ENCODE measurements around the gene TRIM7.
"Not testable (repeated sequence)": the region's sequence is repeated elsewhere in the genome, so short reads cannot be mapped to it uniquely, and the experiment has no call there.

TRIM7 gene

GRCh38 chr5:181171782-181172181 lies 33.2 kb downstream of the TRIM7 start:
- no peak for DNase-seq (ENCODE audit: low read depth)

- no peak for DNase-seq (ENCODE audit: low read depth)
Measured at GRCh38 chr5:181170996-181171395, 34.0 kb downstream of the TRIM7 start.

DNA sequence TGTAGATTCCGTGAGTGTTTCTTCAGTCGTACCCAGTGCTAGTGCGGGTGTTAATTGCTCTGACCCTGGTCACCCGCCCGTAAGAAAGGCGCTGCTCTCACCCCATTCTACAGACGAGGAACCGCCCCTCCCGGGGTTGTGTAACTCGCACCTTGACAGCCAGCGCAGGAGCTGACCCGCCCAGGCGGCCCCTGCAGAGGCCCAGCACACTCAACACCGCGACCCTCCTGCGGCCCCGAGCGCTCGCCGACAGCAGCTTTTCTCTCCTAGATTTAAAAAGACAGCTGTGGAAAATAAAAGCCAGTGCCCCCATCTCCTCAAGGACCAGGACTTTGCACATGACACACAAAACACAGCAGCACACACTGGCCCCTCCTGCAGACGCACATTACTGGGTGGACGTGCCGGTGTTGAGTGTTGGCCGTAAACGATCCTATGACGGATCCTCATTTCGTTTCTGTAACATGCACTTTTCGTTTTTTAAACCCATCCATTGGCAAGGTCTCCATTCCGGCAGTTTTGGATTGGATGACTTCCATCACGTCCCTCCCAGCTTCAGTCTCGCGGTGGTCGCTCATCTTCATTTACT lies 34.7 kb downstream of the TRIM7 start:
- no peak for DNase-seq (ENCODE audit: low read depth)

GRCh38 chr5:181169459-181170236 lies 35.3 kb downstream of the TRIM7 start:
- DNase-seq (ENCODE audit: low read depth), result not testable (repeated sequence)

GRCh38 chr5:181168595-181169118 lies 36.3 kb downstream of the TRIM7 start:
- DNase-seq (ENCODE audit: low read depth), result no peak

GRCh38 chr5:181167814-181168488 lies 37.0 kb downstream of the TRIM7 start:
- no peak for DNase-seq (ENCODE audit: low read depth)

DNA sequence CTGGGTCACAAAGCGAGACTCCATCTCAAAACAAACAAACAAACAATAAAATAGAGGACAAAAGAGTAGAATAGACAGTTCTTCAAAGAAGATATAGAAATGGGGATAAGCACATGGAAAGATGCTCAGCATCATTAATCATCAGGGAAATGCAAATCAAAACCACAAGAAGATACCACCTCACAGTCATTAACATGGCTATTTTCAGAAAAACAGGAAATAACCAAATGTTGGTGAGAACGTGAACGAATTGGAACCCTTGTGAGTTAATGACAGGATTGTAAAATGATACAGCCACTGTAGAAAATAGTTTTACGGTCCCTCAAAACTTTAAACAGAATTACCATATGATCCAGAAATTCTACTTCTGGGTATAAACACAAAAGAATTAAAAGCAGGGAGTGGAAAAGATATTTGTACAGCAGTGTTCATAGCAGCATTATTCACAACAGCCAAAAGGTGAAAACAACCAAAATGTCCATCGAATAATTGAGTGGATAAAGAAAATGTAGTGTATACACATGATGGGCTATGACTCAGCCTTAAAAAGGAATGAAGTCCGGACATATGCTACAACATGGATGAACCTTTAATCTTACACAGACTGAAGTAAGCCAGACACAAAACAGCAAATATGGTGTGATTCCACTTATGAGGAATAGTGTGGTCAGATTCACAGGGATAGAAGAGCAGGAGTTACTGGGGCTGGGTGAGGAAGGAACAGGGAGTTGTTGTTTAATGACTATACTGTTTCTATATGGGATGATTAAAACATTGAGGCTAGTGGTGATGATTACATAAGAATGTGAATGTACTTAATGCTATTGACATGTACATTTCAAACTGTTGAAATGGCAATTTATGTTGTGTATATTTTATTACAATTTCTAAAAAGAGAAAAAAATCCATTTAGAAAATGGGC lies 37.9 kb downstream of the TRIM7 start:
- no peak for DNase-seq (ENCODE audit: low read depth)

DNA sequence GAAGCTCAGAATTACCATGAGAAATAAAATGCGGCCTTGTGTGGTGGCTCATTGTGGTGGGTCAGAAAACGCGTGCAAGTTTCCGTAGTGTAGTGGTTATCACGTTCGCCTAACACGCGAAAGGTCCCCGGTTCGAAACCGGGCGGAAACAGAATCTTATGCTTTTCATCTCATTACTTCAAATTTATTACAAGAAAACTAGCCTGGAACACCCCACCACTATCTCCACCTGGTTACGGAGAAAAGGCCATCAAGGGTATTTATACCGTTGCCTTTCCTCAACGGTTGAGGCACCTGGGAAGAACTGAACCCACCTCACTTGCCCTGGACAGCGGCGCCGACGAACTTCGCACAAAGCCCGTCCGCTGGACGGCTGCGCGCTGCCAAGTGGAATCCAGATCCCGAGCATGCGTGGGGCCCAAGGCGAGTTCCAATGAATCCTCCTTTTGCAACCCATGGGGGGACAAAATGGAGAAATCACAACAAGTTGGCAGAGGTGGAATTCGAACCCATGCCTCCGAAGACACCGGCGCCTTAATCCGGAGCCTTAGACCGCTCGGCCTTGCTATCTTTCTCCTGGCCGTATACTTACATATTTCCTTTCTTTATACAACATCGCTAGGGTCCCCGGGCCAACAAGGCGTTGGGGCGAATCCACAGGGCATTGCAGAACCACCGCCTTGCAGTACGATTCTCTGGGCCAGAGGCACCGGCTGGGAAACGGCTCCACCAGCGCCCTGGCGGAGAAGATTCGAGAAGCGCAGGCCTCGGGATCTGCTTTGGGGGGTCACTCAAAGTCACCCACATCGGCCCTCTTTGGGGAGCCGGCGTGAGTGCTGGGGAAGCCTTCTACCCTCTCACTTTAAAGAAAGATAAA lies 40.7 kb downstream of the TRIM7 start:
- DNase-seq (ENCODE audit: low read depth), result no peak

DNA sequence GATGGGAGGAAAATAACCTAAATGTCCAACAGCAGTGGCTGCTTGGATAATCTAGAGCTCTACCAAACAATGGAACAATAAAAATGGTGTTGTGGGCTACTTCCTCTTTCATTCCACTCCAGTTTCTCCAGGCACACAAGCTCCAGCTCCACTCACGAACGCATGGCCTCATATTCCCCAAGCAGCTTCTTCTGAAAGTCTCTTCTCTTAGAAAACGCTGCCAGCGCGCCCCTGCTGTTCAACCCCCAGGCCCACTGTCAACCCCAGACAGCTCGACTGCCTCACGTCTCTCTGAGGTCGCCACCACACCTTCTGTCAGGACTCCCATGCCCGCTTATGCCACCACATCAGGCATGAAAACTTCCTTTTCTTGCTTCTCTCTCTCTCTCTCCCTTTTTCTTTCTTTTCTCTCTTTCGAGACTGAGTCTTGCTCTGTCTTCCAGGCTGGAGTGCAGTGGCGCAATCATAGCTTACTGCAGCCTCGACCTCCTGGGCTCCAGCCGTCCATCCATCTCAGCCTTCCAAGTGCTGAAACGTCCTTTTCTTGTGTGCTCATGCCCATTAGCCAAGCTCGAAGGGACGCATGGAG lies 41.4 kb downstream of the TRIM7 start:
- no peak for DNase-seq (ENCODE audit: low read depth)

DNA sequence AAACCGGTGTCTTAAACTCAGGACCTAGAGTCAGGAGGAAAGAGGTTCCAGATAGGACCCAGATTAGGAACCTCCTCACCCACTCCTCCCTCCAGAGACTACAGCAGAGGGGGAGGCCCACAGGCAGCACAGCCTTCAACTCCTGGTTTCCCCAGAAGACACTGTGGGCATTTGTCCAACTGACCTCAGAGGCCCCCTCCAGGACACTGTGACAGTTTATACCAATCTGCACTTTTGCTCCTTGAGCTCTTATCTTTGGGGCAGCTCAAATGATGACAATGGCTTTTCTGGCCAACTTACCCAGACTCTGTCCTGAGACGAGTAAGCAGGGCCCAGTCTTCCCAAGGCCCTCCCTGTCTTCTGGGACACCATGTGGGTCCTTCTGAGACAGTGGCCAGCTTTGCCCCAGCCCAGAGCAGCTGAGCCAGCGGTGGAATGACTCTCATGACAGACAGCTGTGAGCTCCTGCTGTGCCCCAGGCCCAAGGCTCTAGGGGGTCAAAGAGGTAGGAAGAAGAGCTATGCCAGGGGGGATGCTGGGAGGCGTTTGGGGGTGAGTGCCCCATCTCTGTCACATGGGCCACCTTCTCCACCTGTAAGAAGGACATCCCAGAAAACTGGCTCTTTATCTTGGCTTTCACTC lies 43.3 kb downstream of the TRIM7 start:
- no peak for DNase-seq (ENCODE audit: low read depth)

DNA sequence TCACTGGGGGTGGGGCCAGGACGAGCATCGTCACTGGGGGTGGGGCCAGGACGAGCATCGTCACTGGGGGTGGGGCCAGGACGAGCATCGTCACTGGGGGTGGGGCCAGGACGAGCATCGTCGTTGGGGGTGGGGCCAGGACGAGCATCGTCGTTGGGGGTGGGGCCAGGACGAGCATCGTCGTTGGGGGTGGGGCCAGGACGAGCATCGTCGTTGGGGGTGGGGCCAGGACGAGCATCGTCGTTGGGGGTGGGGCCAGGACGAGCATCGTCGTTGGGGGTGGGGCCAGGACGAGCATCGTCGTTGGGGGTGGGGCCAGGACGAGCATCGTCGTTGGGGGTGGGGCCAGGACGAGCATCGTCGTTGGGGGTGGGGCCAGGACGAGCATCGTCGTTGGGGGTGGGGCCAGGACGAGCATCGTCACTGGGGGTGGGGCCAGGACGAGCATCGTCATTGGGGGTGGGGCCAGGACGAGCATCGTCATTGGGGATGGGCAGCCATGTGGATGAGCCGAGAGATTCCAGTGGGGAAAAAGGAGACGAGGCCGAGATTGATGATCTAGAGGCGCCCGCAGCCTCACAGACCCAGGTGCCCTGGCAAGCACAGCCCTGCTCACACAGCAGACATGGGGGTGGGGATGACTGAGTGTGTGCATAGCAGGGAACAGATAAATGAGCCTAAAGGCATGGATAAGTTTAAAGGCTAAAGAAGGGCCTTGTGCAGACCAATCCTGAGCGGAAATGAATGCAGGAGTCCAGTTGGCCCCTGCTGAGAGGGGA lies 44.1 kb downstream of the TRIM7 start:
- peak; percentile 34 for DNase-seq (ENCODE audit: low read depth)

- no peak for DNase-seq (ENCODE audit: low read depth)
Measured at GRCh38 chr5:181160152-181160754, 44.7 kb downstream of the TRIM7 start.

DNA sequence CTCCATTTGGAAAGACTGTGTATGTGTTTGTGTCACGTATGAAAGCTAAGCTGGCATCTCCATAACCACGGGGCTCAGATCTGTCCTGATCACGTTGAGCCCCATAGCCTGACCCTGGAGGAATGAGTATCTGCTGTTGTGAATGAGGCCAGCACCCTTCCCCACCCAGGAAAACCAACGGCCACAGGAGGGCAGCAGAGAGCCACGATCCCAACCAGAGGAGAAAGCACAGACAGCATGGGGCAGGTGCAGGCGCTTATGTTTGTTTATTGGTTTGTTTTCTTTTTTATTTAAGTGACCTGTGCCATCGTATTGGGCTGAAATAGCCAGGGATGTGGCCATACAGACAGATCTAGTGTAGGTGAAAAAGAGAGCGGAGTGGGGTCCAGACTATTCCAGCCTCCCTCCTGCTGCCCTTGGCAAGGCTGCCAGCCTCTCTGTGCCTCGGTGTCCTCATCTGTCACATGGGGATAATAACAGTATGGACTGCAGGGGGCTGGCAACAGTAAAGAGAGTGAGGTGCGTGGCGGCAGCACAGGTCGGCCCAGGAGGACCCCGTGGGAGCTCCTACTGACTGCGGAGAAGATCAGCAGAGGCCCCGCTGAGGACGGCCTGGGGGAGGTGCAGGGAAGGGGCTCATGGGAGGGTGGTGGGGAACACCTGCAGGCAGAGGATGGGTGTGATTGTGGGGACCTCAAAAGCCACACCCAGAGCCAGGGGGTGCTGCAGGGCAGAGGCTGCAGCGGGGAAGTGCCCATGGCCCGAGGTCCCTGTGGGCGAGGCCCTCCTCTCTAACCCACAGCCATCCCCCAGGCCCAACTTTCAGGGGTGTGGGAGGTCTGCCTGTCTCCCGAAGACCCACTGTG lies 45.5 kb downstream of the TRIM7 start:
- DNase-seq (ENCODE audit: low read depth), result peak; percentile 57

- no peak for DNase-seq (ENCODE audit: low read depth)
Measured at GRCh38 chr5:181158869-181159268, 46.1 kb downstream of the TRIM7 start.

GRCh38 chr5:181156758-181157157 lies 48.2 kb downstream of the TRIM7 start:
- DNase-seq (ENCODE audit: low read depth), result no peak

DNA sequence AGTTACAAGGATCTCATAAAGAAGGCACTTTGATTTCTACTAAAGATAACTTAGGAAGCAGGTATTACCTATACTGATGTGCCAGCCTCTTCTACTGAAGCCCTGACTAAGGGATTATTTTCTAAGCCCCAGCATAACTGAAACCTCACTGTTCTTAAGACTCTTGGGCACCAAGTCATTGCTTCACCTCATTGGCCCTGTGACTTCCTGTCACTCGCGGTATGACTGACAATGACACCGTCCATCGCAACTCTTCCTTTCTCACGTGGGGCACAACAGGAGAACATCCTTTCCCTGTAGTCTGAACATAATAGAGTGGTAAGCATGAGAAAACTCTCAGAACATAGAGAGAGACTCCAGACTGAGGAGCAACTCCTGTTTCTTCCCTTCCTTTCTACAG lies 51.2 kb downstream of the TRIM7 start:
- no peak for DNase-seq (ENCODE audit: low read depth)

- no peak for DNase-seq (ENCODE audit: low read depth)
Measured at GRCh38 chr5:181152406-181152805, 52.6 kb downstream of the TRIM7 start.

- DNase-seq (ENCODE audit: low read depth), result no peak
Measured at GRCh38 chr5:181151146-181151545, 53.9 kb downstream of the TRIM7 start.
